ENCODE measurements around the gene CCDC157.

DNA sequence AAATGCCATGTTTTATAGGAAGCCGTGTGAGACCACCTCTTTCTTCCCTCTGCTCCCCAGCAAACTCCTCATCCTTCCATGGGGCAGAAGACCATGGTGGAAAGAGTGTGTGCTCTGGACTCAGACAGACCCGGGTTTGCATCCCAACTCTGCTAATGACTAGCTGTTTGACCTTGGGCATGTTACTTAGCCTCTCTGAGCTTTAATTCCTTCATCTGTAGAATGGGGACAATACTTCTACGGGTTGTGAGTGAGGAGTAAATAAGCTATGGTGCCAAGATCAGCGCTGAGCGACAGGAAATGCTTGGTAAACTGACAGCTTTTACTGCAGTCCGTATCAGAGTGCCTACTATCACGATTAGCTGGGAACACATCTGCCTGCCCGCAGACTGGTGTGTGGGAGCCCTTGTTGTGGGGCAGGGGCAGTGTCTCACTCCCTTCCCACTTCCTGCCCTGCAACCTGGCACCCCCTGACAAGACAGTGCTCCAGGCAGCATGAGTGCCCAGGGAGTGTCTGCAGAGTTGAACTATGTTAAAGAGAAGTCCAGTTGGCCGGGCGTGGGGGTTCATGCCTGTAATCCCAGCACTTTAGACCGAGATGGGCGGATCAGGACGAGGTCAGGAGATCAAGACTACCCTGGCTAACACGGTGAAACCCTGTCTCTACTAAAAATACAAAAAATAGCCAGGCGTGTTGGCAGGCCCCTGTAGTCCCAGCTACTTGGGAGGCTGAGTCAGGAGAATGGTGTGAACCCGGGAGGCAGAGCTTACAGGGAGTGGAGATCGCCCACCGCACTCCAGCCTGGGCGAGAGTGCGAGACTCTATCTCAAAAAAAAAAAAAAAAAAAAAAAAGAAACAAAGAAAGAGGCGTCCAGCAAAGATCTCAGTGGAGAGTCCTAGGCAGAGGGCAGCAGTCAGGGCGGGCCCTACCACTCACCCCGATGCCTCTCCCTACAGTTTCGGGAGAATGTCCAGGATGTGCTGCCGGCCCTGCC, 42.2 kb downstream of the CCDC157 start:
- TF ChIP-seq CTCF (IDR thresholded peaks at IDR 0.05) (no peak), POLR2A (IDR thresholded peaks at IDR 0.05) (no peak)
